GM18511 (cell line): Measurements from ENCODE around the gene IMMP2L.
A peak's percentile ranks its signal among the peaks of the same experiment; 100 is the strongest.
"Not testable (repeated sequence)": the region's sequence is repeated elsewhere in the genome, so short reads cannot be mapped to it uniquely, and the experiment has no call there.

Experiments
- ATAC-seq: cut with Tn5 transposase; IDR thresholded peaks from one replicate; pipeline ENCODE4 v1.9.1; 2021; ENCODE audit warnings: mild to moderate bottlenecking, moderate library complexity; ENCODE audit not compliant: unreplicated experiment

The IMMP2L gene

GRCh38 chr7:110964775-110965174 lies 597.5 kb downstream of the IMMP2L start:
- no peak for ATAC-seq

GRCh38 chr7:110962826-110963225 lies 599.5 kb downstream of the IMMP2L start:
- ATAC-seq = no peak

GRCh38 chr7:110962374-110962773 lies 599.9 kb downstream of the IMMP2L start:
- no peak for ATAC-seq

- ATAC-seq = no peak
These were observed 601.5 kb downstream of the IMMP2L start for GRCh38 chr7:110960811-110961210.

- ATAC-seq = no peak
These were observed 614.0 kb downstream of the IMMP2L start for GRCh38 chr7:110948280-110948679.

GRCh38 chr7:110947408-110947807 lies 614.9 kb downstream of the IMMP2L start:
- ATAC-seq = no peak

GRCh38 chr7:110944966-110945644 lies 617.2 kb downstream of the IMMP2L start:
- ATAC-seq = no peak

GRCh38 chr7:110944448-110944847 lies 617.8 kb downstream of the IMMP2L start:
- ATAC-seq = no peak

GRCh38 chr7:110943701-110944345 lies 618.5 kb downstream of the IMMP2L start:
- ATAC-seq = no peak

GRCh38 chr7:110941385-110941784 lies 620.9 kb downstream of the IMMP2L start:
- ATAC-seq = no peak

- no peak for ATAC-seq
These were observed 621.5 kb downstream of the IMMP2L start for GRCh38 chr7:110940756-110941155.

GRCh38 chr7:110938165-110938564 lies 624.1 kb downstream of the IMMP2L start:
- no peak for ATAC-seq

- not testable (repeated sequence) for ATAC-seq
These were observed 625.6 kb downstream of the IMMP2L start for GRCh38 chr7:110936665-110937064.

GRCh38 chr7:110929480-110930249 lies 632.6 kb downstream of the IMMP2L start:
- ATAC-seq = no peak

- no peak for ATAC-seq
These were observed 639.4 kb downstream of the IMMP2L start for GRCh38 chr7:110922906-110923305.

GRCh38 chr7:110921595-110922151 lies 640.6 kb downstream of the IMMP2L start:
- ATAC-seq = no peak

- peak; percentile 88 for ATAC-seq
These were observed 643.2 kb downstream of the IMMP2L start for GRCh38 chr7:110918949-110919548.

GRCh38 chr7:110914263-110914662 lies 648.0 kb downstream of the IMMP2L start:
- peak; percentile 47 for ATAC-seq

- ATAC-seq = no peak
These were observed 650.7 kb downstream of the IMMP2L start for GRCh38 chr7:110911632-110912031.

- ATAC-seq = no peak
These were observed 653.2 kb downstream of the IMMP2L start for GRCh38 chr7:110909117-110909516.
